Myocyte (in vitro differentiated cells): ENCODE results near the gene CIROP. TPM values are rescaled to one million over a fixed set of nuclear protein-coding genes. Genes with fewer than 3 reads are reported as not detected.
A peak's percentile ranks its signal among the peaks of the same experiment; 100 is the strongest.

ENCODE experiments used
- DNase-seq: peaks from one replicate; pipeline ENCODE4 v3.0.0-alpha.2; 2012; ENCODE audit warnings: low read depth
- polyA plus RNA-seq: library from polyadenylated mRNA; unstranded; fragments of >200 nt; gene quantifications from one replicate; pipeline ENCODE4 v1.2.1, GENCODE V29; 2012; ENCODE audit warnings: missing spikeins
- total RNA-seq: library from RNA; depleted of rRNA; stranded (reverse); fragments of >200 nt; gene quantifications from 2 replicates; pipeline ENCODE4 v1.2.3, GENCODE V29; 2014

The CIROP gene, protein sequence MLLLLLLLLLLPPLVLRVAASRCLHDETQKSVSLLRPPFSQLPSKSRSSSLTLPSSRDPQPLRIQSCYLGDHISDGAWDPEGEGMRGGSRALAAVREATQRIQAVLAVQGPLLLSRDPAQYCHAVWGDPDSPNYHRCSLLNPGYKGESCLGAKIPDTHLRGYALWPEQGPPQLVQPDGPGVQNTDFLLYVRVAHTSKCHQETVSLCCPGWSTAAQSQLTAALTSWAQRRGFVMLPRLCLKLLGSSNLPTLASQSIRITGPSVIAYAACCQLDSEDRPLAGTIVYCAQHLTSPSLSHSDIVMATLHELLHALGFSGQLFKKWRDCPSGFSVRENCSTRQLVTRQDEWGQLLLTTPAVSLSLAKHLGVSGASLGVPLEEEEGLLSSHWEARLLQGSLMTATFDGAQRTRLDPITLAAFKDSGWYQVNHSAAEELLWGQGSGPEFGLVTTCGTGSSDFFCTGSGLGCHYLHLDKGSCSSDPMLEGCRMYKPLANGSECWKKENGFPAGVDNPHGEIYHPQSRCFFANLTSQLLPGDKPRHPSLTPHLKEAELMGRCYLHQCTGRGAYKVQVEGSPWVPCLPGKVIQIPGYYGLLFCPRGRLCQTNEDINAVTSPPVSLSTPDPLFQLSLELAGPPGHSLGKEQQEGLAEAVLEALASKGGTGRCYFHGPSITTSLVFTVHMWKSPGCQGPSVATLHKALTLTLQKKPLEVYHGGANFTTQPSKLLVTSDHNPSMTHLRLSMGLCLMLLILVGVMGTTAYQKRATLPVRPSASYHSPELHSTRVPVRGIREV
- not detected in 2 replicates for total RNA-seq
- polyA plus RNA-seq = 0.13 TPM

DNA sequence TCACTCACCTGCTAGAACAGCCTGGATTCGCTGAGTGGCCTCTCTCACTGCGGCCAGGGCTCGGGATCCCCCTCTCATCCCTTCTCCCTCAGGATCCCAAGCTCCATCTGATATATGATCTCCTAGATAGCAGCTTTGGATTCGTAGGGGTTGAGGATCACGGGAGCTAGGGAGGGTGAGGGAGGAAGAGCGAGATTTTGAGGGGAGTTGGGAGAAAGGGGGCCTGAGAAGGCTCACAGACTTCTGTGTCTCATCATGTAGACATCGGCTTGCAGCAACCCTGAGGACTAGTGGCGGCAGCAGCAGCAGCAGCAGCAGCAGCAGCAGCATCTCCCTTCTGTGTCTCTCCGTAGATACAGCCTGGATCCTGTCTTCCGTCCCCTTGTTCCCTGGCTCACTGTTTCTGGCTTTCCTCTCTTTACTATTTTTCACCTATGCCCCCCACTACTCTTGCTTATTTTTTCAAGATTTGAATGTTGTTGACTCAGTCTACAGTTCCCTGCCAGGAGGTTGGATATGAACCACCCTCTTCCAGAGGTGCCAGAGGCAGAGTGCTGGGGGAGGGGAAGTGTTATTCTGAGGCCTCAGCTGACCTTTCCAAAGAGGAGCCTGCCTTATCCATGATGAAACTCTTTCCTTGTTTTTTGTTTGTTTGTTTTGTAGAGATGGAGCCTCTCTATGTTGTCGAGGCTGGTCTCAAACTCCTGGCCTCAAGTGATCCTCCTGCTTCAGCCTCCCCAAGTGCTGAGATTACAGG lies at the start of gene CIROP:
Gene CIROP, minus strand, starts transcription at position 399 of the 757 bp plus-strand sequence. Its CDS starts 69 bp downstream, at position 330.
- no peak for DNase-seq

GRCh38 chr14:23153851-23154796 lies 49.3 kb upstream of the CIROP start:
- peak; percentile 85 for DNase-seq

- DNase-seq = no peak
Measured at GRCh38 chr14:23151342-23151741, 46.6 kb upstream of the CIROP start.

DNA sequence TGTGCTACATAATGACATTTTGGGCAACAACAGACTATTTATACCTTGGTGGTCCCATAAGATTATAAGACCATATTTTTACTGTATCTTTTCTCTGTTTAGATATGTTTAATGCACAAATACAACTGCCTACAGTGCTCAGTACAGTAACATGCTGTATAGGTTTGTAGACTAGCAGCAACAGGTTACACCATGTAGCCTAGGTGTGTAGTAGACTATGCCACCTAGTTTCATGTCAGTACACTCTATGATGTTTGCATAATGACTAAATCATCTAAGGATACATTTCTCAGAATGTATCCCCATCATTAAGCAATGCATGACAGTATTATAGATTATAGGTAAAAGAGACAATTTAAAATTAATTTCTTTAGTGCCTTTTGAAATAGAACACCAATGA lies 45.0 kb upstream of the CIROP start:
- DNase-seq = no peak

DNA sequence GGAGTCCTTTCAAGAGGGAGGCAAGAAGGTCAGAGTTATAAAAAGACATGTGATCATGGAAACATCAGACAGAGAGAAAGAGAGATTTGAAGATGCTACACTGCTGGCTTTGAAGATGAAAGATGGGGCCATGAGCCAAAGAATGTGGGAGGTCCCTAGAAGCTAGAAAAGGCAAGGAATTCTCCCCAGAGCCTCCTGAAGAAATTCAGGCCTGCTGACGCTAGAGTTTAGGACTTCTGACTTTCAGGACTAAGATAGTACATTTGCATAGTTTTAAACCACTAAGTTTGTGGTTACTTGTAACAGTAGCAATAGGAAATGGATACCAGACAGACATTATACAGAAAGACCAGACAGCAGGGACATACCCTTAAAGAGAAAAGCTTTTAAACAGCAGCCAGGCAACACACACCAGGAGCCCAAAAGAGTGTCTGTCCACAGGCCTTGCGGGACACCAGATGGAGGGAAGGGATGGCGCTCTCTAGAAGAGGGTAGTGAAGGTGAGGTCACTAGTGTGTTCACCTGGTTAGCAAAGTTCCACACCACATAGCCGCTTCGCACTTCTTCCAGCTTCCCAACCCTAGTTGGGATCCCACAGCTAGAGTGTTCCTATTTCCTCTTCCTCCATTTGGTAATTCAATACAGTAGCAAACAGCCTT lies 43.9 kb upstream of the CIROP start:
- DNase-seq = no peak

- peak; percentile 68 for DNase-seq
Measured at GRCh38 chr14:23147676-23148075, 42.9 kb upstream of the CIROP start.

DNA sequence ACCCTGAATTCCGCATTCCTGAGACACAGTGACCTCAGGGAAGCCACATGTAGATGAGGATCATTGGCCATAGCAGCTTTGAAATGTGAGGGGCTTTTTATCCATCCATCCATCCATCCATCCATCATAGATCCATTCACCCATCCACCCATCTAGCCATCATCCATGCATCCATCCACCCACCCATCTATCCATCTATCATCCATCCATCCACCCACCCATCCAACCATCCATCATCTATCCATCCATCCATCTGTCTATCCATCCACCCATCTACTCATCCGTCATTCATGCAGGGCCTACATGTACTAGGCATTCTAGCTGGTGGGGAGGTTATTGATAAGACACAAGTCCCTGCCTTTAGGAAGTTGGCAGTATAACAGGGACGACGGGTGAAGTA lies 42.2 kb upstream of the CIROP start:
- DNase-seq = no peak

- DNase-seq = no peak
Measured at GRCh38 chr14:23146351-23146910, 41.6 kb upstream of the CIROP start.

GRCh38 chr14:23145794-23146350 lies 41.1 kb upstream of the CIROP start:
- no peak for DNase-seq

DNA sequence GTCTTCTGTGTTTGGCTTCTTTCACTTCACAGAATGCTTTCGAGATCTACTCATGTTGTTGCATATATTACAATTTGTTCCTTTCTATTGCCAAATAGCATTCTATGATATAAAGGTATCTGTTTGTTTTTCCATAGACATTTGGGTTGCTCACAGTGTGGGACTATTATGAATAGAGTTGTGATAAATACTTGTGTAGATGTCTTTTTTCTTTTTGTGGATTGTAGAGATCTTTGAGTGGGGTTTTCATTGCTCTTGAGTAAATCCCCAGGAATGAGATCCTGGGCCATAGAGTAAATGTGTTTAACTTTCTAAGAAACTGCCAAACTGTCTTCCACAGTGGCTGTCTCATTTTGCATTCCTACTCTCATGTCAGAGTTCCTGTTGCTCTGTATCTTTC lies 39.1 kb upstream of the CIROP start:
- no peak for DNase-seq

- no peak for DNase-seq
Measured at GRCh38 chr14:23142826-23143225, 38.0 kb upstream of the CIROP start.

DNA sequence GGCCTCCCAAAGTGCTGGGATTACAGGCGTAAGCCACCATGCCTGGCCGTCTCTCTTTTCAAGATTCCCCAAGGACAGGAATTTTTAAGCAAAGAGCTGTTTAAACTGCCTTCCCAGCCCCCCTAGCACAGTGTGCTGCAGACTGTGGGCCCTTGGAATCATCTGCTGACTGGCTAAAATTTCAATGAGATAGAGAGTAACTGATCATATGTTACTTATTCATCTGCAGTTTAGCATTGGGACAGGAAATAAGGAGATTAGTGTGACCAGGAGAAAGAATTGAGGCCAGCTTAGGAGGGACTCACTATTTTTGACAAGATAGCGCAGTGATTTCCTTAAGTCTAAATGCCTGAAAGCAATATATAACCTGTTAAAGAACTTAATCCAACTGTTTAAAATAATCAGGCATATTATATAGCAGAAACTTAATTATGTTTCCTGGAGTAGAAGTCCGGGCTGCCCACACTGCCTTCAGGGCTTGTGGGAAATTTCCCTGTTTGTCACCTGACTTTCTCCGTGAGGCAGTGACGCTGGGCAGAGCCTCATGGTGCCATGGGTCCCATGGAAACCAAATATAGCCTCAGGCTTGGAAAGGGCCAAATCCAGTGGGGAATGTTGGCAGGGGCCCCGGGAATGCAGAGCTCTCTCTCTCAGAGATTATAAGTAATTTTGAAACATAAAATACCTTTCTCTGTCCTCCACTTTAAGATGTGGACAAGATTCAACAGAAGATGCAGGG lies 37.1 kb upstream of the CIROP start:
- DNase-seq = peak; percentile 69

DNA sequence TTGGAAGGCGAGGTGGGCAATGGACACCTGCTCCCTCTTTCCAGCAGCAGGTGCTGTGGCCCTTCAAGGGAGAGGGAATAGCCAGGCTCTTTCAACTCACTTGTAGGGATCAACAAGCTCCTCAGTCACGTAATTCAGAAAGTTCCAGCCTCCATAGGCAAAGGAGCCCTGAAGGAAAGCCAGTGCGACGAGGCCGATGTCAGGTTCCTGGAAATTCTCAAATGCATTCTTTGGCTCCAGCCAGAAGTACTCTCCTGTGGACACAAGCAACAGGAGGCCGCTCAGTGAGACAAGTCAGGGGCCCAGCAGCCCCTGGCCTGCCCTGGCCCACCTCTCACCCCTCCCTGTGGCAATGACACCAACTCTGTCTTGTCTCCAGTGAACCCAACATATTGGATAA lies 35.6 kb upstream of the CIROP start:
- DNase-seq = no peak

DNA sequence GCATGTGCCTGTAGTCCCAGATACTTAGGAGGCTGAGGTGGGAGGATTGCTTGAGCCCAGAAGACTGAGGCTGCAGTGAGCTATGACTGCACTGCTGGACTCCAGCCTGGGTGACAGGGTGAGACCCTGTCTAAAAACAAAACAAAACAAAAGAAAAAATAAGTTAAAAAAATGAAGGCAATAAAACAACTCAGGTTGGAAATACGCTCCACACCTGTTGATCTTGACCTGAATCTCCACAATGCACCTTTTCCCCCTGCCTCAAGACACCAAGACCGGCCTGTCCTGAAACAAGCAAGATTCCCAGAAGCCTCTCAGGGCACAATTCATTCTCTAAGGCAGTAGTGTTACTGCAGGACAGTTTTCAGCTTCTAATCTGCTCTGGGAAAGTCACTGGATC lies 35.1 kb upstream of the CIROP start:
- DNase-seq = no peak

GRCh38 chr14:23137813-23138535 lies 33.2 kb upstream of the CIROP start:
- DNase-seq = no peak

DNA sequence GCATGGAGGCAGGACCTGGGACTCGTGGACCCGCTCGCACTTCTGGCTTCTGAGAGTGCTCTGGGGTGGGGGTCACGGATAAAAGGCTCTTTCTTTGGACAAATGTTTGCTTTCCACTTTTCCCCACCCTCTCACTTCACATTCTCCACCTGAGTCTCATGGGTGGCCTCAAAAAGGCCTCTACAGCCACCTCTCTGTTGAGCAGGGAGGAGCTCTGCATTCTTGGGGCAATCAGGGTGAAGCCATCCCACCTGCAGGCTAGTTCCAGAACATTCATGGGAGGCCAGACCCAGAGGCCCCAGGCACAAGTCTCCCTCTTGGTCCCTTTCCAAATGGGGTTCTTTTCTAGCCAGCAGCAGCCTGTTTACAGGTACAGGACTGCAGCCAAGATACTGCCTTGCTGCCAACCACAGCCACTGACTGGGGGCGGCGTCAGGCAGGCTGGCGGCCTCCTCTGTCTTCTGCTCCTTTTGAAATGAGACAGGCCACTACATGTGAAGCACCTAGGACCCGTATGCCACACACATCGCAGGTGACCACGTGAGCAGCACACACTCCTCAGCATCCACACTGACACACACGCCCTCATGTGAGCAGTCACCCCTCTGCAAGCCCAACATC lies 32.5 kb upstream of the CIROP start:
- no peak for DNase-seq

DNA sequence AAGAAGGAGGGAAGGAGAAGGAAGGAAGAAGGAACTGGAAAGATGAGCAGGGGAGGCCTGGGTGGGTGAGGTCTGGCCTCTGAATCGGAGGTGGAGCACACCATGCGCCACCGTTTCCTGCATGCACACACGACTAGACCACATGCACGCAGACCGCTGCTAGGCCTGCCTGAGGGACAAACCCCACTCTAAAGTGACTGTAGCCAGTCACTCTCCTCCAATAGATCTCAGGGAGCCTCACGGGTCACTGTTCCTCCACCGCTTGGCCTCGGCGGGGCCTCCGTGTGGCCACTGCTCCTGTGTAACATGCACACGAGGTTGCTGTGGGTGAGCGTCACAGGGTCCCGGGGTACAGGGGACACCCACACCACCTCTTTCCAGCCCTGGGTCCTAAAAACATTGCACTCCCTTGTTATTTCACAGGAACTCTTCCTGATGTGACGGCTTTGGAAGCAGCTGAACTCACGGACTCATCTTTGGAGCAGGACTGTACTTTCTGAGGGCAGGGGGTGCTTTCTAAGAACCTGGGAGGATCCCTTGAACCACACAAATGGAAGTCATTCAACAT lies 31.9 kb upstream of the CIROP start:
- no peak for DNase-seq
